HG03159 (cell line): Measurements from ENCODE around the gene FUT6.
A peak's percentile ranks its signal among the peaks of the same experiment; 100 is the strongest.

Experiments used
- ATAC-seq: cut with Tn5 transposase; IDR thresholded peaks from one replicate; pipeline ENCODE4 v1.9.1; 2021; ENCODE audit warnings: mild to moderate bottlenecking, moderate library complexity; ENCODE audit not compliant: unreplicated experiment

Gene FUT6

DNA sequence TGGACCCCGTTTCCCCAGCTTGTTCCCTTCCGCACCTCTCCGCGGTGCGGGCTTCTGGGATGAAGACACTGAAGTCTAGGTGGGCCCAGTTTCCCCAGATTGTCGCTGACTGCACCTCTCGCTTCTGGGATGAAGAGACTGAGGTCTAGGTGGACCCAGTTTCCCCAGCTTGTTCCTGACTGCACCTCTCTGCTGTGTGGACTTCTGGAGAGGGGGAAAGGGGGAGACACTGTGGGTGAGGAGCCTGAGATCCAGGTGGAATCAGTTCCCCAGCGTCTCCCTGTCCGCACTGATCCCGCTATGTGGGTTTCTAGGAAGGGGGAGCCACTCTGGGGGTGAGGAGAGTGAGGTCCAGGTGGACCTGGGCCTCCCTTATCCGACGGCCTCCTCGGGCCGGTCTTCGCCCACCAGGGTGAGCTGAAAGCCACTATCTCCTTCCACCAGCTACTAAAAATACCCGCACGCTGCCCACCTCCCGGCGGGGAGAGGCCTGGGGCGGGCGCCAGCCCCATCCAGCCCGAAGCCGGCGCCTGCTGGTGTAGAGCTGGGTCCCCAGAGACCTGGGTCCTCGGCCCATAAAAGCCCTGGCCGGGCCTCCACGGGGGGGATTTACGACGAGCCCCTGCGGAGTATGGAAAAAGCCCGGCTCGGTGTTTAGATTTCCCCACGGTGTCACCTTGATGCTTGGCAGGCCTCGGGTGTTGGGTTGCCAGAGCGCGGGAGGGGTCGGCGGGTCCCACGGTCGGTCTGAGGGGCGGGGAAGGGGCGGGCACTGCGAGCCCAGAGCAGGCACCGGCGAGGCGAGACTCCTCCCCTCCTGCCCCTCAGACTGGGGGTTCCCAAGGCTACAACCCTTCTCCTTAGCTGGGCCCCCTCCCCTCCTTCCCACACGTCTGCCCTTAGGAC is 10.6 kb downstream of the FUT6 start:
- no peak for ATAC-seq

DNA sequence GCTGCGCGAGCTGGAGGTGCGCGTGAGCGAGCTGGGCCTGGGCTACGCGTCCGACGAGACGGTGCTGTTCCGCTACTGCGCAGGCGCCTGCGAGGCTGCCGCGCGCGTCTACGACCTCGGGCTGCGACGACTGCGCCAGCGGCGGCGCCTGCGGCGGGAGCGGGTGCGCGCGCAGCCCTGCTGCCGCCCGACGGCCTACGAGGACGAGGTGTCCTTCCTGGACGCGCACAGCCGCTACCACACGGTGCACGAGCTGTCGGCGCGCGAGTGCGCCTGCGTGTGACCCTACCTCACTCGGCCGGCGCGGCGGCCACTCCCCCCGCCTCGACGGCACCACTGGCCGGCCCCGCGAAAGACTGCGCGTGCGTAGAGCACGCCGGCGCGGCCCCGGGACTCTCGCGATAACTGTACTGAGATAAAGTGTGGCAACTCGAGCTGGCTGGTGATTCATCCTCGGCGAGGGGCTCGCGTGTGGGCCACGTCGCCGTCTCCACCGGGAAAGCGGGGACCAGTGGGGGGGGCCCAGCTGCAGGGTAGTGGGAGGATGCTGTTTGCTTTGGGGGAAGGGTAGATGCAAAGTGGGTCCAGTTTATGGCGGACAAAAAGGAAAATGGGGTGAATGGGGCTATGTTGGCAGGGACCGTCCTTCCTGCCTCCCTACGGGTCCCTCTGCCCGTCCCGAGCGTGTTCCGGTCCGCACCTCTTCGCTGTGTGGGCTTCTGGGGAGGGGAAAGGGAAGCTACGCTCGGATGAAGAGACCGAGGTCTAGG is 11.4 kb downstream of the FUT6 start:
- ATAC-seq = peak; percentile 77

- ATAC-seq = no peak
These were observed 12.1 kb downstream of the FUT6 start for GRCh38 chr19:5827342-5827890.

GRCh38 chr19:5826531-5827341 is 12.8 kb downstream of the FUT6 start:
- no peak for ATAC-seq

- no peak for ATAC-seq
These were observed 14.3 kb downstream of the FUT6 start for GRCh38 chr19:5825178-5825577.

- no peak for ATAC-seq
These were observed 14.8 kb downstream of the FUT6 start for GRCh38 chr19:5824751-5825150.

DNA sequence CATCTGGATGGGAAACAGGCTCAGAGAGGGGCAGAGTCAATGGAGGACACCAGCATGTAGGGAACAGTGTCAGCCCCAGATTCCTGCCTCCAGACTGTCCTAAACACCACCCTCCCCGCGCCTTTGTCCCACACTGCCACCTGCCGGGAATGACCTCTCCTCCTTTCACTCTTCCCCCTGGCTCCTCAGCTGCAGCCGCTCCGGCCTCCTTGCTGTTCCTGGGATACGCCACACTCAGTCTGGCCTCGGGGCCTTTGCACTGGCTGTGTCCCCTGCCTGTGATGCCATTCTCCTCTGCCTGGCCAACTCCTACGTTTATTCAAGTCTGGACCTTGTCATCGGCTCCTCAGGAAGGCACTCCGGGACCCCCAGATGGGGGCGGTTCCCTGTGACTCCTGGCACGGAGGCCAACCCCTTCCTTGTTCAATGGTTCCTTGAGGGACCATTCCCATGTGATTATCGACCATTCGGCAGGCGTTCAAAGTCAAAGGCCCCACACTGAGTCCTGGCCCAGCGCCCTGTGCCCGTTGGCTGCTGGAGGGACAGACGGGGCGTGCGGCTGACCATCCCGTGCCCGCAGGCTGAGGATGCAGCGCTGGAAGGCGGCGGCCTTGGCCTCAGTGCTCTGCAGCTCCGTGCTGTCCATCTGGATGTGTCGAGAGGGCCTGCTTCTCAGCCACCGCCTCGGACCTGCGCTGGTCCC is 15.8 kb downstream of the FUT6 start:
- ATAC-seq = no peak

GRCh38 chr19:5822181-5822844 is 17.2 kb downstream of the FUT6 start:
- no peak for ATAC-seq

DNA sequence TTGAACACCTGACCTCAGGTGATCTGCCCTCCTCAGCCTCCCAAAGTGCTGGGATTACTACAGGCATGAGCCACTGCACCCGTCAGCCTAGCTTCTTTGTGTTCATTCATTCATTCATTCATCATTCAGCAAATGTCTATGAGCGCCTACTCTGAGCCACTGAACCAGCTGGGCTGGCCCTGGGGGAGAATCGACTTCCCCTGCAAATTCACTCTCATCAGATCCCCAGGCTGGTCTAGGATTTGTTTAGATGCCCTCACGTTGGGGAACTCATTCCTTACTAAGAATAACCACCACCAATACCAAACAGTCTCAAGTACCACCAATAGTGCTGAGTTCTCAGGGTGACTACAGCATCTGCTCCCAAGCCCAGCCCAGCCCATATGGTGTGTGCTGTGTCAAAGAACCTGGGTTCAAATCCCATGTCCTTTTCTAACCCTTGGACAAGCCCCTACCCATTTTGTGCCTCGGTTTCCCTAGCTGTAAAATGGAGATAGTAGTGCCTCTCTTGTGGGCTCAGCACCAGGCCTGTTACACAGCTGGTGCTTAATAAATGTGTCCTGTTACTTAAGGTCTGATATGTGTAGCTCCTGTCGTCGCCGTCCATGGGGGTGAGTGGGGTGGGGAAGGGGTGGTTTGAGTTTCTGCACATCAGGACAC is 17.9 kb downstream of the FUT6 start:
- ATAC-seq = no peak

DNA sequence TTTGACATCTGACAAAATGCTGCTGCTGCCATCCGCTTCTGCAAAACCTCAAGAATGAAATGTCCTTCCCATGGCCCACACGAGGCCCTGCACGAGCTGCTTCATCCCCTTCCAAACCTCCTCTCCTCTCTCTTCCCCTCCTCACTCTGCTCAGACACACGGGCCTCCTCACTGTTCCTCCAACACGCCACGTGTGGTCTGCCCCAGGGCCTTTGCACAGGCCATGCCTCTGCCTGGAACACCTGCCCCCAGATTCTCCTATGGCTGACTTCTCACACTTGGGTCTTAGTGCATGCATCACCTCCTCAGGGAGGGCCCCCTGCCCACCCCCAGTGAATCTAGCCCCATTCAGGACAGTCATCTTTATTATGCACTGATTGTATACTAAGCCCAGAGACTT is 18.7 kb downstream of the FUT6 start:
- ATAC-seq = no peak

DNA sequence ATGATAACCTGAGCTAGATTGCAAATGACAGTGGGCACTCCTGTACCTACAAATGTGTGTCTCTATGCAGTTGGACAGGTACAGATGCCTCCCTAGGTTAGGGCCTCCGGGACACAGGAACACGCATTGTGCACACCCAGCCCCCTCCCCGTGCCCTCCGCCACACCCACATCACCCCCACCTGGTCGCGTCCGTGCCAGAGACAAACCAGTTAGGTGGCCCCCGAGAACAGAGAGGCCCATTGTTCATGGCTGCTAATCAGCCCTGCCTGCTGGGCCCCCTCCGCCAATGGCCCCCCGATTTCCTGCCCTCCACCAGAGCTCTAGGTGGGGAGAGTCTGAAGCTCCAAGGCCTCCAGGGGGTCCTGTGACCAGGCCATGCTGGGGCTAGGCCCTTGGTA is 20.9 kb downstream of the FUT6 start:
- ATAC-seq = no peak

DNA sequence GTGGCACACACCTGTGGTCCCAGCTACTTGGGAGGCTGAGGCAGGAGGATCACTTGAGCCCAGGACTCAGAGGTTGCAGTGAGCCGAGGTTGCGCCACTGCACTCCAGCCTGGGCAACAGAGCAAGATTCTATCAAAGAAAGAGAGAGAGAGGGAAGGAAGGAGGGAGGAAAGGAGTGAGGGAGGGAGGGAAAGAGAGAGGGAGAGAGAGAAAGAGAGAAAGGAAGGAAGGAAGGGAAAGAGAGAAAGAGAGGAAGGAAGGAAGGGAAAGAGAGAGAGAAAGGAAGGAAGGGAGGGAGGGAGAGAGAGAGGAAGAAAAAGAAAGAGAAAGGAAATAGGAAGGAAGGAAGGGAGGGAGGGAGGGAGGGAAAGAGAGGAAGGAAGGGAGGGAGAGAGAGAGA is 22.3 kb downstream of the FUT6 start:
- no peak for ATAC-seq

GRCh38 chr19:5814852-5815246 is 24.7 kb downstream of the FUT6 start:
- no peak for ATAC-seq

DNA sequence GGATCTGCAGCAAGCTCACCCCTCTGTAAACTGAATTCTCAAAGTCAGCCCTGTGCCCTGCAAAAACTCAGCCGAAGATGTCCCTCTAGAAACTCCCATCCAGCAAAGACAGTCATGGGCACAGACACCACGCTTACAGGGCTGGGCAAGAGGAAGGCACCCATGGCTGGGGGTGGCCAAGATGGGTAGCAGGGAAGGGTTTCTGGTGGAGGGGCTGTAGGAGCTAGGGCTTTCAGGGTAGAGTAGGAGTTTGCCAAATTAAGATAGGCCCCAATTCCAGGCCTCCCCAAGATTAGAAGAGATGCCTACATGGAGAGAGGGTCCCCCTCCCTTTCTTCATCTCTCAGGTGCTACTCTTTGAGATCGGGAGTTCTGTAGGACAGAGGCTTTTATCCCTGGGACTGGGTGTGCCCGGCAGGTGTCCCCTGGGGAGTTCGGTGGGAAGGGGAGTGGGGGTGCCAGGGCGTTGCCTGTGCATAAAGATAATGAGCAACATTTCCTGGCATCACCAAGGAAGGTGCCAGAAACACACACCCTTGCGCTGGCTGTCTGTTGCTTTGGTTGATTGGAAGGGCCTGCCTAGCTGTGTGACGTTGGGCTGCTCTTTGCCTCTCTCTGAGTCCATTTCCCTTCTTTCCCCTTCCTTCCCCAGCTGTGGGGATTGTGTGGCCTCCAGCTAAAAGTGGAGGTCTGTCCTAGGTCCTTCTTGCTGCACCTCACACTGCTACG is 25.2 kb downstream of the FUT6 start:
- no peak for ATAC-seq

GRCh38 chr19:5811117-5811516 is 28.4 kb downstream of the FUT6 start:
- ATAC-seq = no peak

GRCh38 chr19:5809469-5809868 is 30.0 kb downstream of the FUT6 start:
- ATAC-seq = no peak

DNA sequence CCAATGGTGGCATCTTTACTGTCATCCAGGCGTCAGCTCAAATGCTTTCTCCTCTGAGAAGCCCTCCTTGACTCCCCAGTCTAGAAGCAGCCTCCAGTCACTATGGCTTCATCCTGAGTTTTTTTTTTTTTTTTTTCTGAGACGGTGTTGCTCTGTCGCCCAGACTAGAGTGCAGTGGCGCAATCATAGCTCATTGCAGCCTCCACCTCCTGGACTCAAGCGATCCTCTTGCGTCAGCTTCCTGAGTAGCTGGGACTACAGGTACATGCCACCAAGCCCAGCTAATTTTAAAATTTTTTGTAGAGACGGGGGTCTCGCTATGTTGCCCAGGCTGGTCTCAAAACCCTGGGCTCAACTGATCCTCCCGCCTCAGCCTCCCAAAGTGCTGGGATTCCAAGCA is 30.4 kb downstream of the FUT6 start:
- no peak for ATAC-seq

- ATAC-seq = no peak
These were observed 31.2 kb downstream of the FUT6 start for GRCh38 chr19:5808120-5808816.
